ENCODE results near the gene PLCXD1.

Gene PLCXD1

GRCh38 chrX:334971-335757 is 54.0 kb downstream of the PLCXD1 start:
- DNase-seq (ENCODE audit: low read depth in 2 of 2) = no peak

- DNase-seq (ENCODE audit: low read depth in 2 of 2) = no peak
Observed at GRCh38 chrX:335758-336155, 54.6 kb downstream of the PLCXD1 start.

GRCh38 chrX:336227-336626 is 55.0 kb downstream of the PLCXD1 start:
- no peak for DNase-seq (ENCODE audit: low read depth in 2 of 2)

GRCh38 chrX:337331-337831 is 56.2 kb downstream of the PLCXD1 start:
- no peak for DNase-seq (ENCODE audit: low read depth in 2 of 2)

GRCh38 chrX:338281-338835 is 57.2 kb downstream of the PLCXD1 start:
- no peak for DNase-seq (ENCODE audit: low read depth in 2 of 2)

GRCh38 chrX:338836-339400 is 57.7 kb downstream of the PLCXD1 start:
- no peak for DNase-seq (ENCODE audit: low read depth in 2 of 2)

GRCh38 chrX:340121-340520 is 58.9 kb downstream of the PLCXD1 start:
- no peak for DNase-seq (ENCODE audit: low read depth in 2 of 2)

- DNase-seq (ENCODE audit: low read depth in 2 of 2) = no peak
Observed at GRCh38 chrX:340641-341423, 59.7 kb downstream of the PLCXD1 start.

- DNase-seq (ENCODE audit: low read depth in 2 of 2) = no peak
Observed at GRCh38 chrX:341541-342101, 60.4 kb downstream of the PLCXD1 start.

- no peak for DNase-seq (ENCODE audit: low read depth in 2 of 2)
Observed at GRCh38 chrX:344371-344901, 63.3 kb downstream of the PLCXD1 start.

GRCh38 chrX:345020-345925 is 64.1 kb downstream of the PLCXD1 start:
- DNase-seq (ENCODE audit: low read depth in 2 of 2) = no peak

GRCh38 chrX:346034-346813 is 65.0 kb downstream of the PLCXD1 start:
- no peak for DNase-seq (ENCODE audit: low read depth in 2 of 2)

GRCh38 chrX:347351-348117 is 66.4 kb downstream of the PLCXD1 start:
- DNase-seq (ENCODE audit: low read depth in 2 of 2) = no peak

- DNase-seq (ENCODE audit: low read depth in 2 of 2) = no peak
Observed at GRCh38 chrX:348461-349117, 67.4 kb downstream of the PLCXD1 start.

GRCh38 chrX:349196-349595 is 68.0 kb downstream of the PLCXD1 start:
- DNase-seq (ENCODE audit: low read depth in 2 of 2) = no peak

GRCh38 chrX:349702-350101 is 68.5 kb downstream of the PLCXD1 start:
- no peak for DNase-seq (ENCODE audit: low read depth in 2 of 2)

- no peak for DNase-seq (ENCODE audit: low read depth in 2 of 2)
Observed at GRCh38 chrX:350148-350533, 69.0 kb downstream of the PLCXD1 start.

GRCh38 chrX:350534-351323 is 69.5 kb downstream of the PLCXD1 start:
- DNase-seq (ENCODE audit: low read depth in 2 of 2) = no peak
